ENCODE data around the gene STX12.

GRCh38 chr1:27785781-27786455 lies 12.9 kb downstream of the STX12 start:
- TF ChIP-seq ZNF292 (tag by site-specific recombination; IDR thresholded peaks at IDR 0.05; ENCODE audit: borderline replicate concordance, low read depth): no peak
- no peak for TF ChIP-seq CTCF (tag by site-specific recombination; IDR thresholded peaks at IDR 0.05)
- peak; percentile 66 for TF ChIP-seq PRDM10 (tag by site-specific recombination; IDR thresholded peaks at IDR 0.05)
- no peak for TF ChIP-seq ZFP3 (tag by site-specific recombination; IDR thresholded peaks at IDR 0.05; ENCODE audit: low read depth)
- TF ChIP-seq ZNF785 (tag by site-specific recombination; IDR thresholded peaks at IDR 0.05): no peak
- TF ChIP-seq OSR2 (tag by site-specific recombination; IDR thresholded peaks at IDR 0.05): no peak
- no peak for TF ChIP-seq ZNF24 (tag by site-specific recombination; IDR thresholded peaks at IDR 0.05)

Measured in HEK293 (cell line).